Ureter (tissue), 1 donor: ENCODE measurements around the gene PPP1R12B. TPM values are rescaled to one million over a fixed set of nuclear protein-coding genes. Genes with fewer than 3 reads are reported as not detected.
"Not testable (repeated sequence)": the region's sequence is repeated elsewhere in the genome, so short reads cannot be mapped to it uniquely, and the experiment has no call there.

Source experiments
- DNase-seq: peaks from one replicate; pipeline ENCODE4 v3.0.0-alpha.2; 2020; ENCODE audit warnings: low spot score
- total RNA-seq: library from RNA; stranded (reverse); gene quantifications from one replicate; pipeline ENCODE4 v1.2.4, GENCODE V29; 2023
- donor health status: DM: yes; HTN: yes; CAD: no.

The PPP1R12B gene
- total RNA-seq, 1 donor from 2014 or later = 207 TPM

DNA sequence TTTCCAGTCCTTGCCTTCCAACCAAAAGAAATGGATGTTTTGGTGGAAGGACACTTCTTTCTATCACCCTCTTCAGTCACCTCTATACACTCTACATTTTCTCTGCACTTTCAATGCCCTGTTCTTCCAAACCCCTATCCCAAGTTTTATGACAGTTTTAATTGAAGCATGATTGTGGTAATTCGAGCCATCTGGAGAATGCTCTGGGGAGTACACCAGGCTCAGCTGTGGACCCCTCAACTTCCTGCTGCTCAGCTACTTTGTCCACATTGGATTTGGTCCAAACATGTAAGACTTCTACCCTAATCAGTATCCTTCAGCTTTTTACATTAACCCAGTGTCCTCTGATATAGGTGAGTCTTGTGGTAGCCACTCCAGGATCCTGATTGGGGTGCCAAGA lies 232.1 kb downstream of the PPP1R12B start:
- DNase-seq = no peak

DNA sequence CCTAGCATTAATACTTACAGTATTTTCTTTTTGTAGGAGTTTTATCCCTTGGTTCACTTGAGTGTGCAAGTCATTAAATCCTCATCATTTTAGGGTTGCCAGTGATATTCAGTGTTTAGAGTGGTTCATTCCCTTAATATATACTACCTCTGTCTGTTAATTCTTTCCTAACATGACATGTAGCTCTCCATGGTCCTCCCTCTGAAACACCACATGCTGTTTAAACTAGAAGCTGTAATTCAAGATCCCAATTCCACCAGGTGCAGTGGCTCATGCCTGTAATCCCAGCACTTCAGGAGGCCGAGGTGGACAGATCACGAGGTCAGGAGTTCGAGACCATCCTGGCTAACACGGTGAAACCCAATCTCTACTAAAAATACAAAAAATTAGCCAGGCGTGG lies 233.9 kb downstream of the PPP1R12B start:
- DNase-seq = not testable (repeated sequence)

DNA sequence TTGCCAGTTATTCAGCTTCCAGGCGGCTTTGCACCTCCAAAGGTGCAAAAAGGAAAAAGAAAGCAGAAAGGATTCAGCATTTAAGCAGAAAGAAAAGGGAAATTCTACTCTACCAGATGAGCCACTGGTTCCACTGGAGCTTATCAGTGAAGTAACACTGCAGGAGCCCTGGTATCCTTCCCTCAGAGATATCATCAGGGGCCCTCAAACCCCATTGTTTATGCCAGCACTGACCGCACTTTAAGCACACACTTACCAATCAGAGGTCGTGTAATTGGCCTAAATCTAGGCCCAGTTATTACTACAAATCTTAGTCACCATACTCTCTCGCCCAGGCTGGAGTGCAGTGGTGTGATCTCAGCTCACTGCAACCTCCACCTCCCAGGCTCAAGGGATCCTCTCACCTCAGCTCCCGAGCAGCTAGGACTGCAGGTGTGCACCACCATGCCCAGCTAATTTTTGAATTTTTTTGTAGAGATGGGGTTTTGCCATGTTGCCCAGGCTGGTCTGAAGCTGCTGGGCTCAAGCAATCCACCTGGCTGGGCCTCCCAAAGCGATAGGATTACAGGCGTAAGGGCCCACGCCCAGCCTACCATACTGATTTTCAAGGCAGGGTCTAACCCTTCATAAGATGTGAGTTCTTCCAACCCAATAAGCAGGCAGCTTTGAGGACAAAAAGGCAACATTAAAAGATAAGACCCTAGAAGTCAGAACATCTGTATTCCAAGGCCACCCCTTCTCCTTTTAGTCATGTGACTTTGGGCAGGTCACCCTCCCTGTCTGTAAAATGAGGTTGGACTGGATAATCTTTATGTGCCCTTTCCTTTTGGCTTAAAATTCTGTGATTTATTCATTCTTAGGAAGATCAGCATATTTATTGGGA lies 236.4 kb downstream of the PPP1R12B start:
- DNase-seq = no peak

DNA sequence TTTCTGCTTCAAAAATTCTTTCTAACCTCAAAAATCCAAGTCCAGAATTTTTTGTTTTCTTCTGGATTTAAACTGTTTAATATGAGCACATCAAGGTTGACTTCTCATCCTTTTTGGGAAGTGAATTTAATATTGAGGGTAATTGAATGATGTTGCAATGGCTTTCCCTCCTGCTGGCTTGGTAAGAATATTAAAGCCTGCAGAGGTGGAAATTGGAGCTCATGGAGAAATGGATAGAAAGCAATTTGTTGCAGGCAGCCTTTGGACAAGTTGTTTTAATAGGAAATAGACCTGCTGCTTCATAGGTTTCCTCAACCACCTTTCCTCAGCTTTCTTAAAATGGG lies 237.1 kb downstream of the PPP1R12B start:
- DNase-seq = no peak

DNA sequence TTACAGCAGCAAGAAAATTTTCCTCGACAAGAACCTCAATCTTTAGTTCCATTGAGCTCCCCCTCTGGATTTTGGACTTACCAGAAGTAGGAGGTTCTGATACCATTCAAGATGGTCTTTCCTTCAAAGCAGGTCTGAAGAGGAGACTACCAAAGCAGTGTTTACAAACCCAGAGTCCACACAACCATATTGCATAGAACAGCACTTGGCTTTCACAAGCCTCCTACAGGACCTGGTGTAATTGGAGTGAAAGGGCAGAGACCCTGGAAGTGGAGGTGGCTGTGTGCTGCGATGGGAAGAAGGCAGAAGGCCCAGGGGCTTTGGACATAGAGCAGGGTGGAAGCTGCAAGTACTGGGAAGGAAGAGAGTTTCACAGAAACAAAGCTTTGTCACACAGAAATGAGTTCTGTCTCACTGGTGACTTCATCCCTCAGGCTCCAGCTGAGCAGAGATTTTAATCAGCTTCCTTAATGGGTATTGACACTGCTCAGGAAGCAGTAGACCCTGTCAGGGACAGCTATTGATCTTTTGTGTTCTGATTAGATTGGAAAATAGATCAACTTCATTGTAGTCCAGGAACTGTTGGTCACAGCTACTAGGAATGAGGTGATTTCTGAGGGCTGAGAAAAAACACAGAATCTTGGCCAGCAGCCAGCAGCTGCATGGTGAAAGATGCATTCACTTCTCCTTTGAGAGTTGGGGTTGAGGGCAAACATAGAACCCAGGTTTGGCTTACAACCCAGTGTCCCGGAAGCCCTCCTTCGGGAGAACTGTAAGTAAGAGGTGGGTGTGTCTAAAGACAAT lies 237.7 kb downstream of the PPP1R12B start:
- DNase-seq = peak; percentile 69

DNA sequence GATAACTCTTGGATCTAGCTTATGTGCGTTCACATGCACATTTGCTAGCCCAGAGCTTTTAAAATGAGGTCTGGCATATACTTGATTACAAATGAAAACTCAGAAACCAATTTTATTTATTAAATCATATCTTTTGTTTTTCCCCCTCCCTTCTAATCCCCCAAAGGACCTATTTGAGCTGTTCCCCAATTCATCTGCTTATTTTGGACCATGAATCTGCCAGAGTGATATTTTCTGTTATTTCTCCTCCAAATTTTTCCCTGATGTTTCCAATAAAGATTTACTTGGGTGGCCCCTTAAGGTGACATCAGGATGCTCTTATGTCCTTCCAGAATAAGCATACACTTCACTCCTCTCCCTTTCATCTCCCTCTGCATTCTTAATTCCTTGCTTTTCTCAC lies 238.4 kb downstream of the PPP1R12B start:
- no peak for DNase-seq

DNA sequence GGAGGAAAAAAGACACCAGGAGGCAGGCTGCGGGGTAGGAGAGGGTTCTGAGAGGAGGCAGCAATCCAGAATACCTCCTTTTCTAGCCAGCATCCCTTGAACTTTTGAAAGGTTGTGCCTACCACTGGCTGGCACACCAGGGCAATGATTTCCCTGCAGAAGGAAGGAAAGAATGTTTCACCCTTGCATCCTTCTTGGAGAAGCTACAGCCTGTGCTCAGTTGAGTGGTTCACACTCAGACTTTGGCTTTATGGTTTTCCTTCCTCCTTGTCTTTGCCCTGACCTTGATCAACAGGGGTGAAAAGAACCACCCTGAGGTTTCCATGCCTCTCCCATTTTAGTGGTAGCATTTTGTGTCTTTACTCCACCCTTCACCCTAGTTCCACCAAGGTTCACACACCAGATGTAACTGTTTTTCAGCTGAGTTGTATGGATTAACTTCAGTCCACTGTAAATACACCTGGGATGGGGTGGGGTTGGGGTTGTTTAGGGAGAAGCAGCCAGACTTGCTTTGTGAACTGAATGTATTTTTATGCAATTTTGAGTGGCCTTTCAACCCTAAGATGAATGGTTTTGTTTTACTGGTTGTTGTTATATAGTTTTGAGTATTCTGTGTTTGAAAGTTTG lies 239.5 kb downstream of the PPP1R12B start:
- no peak for DNase-seq

DNA sequence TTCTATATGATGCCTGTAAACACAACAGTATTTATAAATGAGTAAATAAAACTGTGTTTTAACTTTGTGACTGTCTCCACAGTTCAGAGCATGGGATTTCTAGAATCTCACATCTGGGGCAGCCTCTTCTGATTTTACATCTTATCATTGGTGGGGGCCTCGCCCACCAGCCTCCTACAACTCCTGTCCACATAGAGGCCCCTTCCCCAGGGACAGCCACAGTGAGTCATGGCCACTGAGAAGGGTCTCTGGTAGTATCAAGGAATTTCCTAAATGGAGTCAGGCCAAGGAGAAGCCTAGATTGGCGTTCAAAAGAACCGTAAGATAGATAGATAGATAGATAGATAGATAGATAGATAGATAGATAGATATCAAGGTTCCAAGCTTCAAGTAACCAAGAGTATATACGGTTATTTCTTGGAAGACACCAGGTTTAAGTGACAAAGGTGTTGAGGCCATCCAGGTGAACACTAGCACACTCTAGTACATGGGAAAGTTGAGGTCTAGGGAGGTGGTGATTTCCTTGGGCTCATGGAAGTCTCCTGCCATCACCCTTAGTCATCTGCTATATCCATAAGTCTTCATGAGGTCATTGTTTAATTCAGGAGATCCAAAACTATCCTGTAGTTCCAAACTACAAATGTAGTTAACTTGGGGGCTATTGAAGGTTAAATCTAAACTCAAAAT lies 240.1 kb downstream of the PPP1R12B start:
- no peak for DNase-seq

DNA sequence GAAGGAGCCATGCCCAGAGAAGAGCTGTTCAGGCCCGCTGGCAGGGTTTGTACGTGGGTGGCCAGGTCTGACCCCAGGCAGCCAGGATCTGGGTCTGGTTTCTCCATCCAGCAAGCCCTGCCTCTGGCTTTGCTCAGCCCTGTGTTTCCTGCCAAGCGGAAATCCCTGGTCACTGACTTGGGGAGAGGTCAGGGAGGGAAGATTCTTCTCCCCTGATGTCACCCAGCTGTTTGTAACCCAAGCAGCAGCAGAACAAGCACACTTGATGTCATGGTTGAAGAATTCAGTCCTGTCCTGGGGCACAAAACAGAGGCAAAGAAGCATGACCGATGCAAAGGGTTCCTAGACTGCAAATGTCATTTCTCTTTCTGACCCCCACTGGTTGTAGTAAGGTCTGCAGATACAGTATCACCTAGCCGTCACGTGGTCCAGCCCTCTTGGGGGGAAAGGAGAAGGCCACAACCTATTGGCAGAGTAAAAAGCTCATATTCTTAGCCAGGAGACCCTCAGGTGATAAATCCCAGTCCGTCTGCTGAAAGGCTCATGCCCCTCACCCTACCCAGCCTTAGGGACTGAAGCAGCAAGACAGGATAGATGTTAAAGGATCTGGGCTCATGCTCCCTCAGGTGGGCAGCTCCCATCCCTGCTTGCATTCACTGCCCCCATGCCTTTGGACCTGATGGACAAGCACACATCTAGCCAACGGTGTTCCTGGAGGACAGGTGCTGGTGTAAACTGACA lies 240.9 kb downstream of the PPP1R12B start:
- peak; percentile 91 for DNase-seq

DNA sequence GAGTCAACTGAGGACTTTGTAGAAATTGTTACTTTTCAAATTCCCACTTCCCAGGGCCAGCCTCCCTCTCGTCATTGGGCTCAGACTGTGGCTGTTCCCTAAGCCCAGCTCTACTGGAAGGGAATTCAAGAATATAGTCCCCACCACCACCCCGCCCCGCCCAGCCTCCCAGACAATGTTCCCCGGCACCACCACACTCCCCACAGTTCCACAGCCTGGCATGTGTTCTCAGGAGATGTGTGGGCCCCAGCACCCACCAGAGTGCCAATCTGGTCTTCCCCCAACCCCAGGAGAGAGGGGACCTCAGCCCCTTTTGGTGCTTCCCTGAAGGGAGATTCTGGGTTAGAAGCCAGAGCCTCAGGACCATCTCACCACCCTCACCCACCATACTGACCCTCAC lies 241.6 kb downstream of the PPP1R12B start:
- no peak for DNase-seq

DNA sequence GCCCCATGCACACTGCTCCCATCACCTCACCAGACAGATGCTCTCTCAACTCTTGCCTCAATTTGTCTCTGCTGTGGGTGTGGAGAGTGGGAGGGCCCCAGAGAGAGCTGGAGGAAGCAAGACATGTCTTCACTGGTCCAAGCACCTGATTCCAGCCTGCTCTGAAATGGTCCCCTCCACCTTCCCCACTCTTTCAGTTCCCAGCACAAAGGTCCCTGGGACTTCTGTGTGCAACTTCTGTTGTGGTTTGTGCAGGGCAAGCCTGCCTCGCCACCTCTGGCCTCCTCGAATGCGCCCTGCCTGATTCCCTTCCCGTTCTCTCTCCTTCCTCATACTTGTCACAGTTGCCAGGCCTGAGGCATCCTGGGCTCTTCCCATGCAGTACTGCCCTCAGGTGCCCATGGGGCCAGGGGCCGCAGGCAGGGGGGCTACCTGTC lies 242.5 kb downstream of the PPP1R12B start:
- DNase-seq = peak; percentile 80

DNA sequence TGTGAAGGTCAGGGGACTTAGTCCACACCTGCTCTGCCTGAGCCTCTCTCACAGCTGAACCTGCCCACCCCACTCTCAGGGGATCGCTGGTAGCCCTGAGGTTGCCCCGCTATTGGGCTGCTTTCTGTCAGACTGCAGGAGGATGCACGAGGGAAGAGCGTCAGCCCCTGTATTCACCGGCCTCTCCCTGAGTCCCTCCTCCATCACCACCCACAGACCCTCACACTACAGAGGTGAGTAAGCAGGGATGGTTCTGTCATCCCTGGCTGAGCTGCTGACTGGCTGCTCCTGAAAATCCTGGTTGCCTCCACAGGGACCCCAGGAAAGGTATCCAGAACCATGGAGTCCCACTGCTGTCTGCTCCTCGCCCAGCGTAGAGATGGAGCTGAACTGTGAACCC lies 243.0 kb downstream of the PPP1R12B start:
- no peak for DNase-seq

DNA sequence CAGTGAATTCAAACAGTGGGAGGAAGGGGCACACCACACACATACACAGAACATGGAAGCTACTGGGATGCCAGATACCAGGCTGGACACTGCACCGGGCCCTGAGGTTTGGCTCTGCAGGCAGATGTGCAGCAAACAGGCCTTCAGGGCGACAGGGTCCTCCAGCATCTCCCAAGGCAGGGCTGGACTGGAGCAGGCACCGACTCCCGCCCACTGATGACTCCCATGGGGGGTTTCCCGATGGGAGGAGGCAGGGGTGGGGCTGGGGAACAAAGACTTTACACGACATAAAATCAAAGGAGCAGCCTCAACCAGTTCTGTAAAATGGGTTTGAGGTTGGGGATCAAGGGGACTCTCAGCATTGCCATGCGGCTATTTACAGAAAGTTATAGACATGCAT lies 243.6 kb downstream of the PPP1R12B start:
- DNase-seq = no peak

DNA sequence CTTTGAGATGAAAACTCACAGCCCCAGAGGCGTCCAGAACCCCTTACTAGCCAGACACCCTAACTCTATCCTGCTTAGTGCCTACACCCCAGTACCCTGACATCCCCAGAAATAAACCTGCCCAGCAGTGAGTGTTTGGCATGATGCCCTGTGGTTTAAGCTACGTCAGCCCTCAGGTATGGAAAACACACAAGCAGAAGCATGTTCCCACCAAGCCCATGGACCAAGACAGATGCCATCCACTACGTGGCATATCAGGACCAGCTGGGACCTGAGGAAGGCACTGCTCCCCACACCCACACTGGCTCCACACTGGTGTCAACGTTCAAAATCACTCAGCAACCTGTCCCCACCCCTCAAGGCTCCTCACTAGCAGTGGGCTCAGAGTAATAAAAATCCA lies 245.3 kb downstream of the PPP1R12B start:
- DNase-seq = peak; percentile 83

DNA sequence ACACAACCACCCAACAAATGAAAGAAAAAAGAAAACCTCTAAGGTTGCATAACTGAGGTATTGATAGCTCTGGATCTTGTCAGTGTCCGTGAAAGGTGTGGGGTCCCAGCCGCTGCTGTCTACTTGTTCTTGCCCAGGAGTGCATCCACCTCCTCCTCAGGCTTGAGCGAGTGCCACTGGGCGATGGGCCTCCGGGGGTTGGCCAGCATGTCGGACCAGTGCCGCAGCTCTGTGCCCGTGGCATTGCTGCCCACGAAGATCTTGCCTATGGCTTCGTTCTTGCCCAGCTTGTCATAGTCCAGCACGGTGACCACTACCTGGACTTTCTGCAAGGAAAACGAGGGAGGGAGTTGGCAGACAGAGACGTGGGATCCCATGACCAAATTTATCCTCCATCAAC lies 248.1 kb downstream of the PPP1R12B start:
- DNase-seq = no peak

DNA sequence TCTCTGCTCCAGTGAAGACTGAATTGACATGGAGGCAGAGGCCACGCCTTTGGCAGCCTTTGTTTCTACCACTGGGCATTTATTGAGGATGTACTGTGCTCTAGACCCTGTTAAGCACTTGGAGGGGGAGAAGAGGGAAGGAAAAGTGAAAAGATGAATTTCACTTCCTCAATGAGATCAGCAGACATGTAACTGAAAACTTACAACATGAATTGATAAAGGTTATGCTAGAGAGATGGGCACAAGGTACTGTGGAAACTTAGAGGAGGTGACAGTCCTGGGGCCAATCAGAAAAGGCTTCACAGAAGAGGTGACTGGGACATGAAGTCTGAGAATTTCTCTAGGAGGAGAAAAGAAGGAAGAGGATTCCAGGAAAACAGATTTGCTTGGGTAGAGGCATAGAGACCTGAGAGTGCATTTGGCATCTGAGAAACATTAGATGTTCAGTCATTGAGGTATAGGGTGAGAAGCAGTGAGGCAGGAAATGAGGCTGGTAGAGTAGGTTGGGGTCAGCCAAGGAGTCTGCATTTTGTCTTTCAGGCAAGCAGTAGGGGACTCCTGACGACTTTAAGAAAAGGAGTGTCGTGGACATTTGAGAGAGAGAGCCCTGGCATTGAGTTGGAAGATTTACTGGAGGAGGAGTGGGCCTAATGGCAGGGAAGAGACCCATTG lies 248.7 kb downstream of the PPP1R12B start:
- DNase-seq = no peak

DNA sequence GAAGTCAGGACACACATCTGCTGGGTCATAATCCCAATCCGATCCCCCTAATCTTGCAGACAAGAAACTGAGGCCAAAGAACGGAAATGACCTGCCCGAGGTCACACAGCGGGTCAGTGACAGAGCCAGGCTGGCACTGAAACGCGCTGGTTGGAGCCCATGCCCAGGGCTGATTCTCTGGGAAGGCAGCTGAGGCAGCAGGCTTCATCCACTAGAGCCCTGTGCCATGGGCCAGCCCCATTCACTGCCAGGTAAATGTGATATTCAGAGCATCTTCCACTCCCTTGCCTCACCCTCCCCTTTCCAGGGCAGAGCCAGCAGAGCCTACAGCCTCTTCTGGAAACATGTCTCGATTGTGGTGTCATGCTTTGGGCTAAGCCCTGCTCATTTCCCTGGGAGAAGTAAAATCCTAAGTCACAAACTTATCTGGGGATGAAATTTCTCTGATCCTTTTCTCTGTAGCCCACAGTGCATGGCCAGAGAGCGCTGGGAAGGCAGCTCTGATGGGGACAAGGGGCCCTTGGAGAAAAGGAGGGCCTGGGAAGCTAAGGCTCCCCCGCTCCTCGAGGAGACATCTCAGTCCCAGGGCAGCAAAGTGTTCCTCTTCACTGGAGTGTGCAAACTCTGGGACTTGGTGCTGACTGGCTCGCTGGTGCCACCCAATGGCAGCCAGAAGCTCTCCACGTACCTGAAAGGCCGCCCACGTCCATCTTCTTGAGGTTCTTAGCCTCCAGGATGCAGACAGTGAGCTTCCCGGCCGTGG lies 251.4 kb downstream of the PPP1R12B start:
- peak; percentile 77 for DNase-seq

DNA sequence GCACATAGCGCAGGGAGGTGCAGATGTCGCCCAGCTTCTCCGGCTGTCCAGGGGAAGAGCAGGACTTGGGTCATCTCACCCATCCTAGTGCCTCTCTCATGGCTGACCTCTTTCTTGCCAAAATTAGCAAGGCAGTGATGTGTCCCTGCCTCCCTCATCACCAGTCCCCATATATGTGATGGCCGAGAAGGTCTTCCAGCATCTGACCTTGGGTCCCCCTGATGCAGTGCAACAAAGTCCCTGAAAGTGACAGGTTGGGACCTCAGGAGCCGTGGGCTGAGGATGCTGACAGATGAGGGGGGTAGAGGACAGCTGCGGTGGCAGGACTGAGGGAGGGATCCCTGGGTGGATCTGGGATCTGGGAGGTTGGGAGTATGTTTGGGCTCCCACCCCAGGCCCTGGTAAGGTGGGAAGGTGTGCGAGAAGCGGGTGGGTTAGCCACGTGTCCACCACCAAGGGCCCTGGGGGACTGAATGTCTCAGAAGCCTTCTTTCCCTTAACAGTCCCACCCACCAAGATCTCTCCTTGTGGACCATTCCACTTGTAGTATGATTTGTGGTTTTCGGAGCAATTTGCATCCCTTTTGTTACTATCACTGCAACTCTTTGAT lies 252.0 kb downstream of the PPP1R12B start:
- DNase-seq = no peak

DNA sequence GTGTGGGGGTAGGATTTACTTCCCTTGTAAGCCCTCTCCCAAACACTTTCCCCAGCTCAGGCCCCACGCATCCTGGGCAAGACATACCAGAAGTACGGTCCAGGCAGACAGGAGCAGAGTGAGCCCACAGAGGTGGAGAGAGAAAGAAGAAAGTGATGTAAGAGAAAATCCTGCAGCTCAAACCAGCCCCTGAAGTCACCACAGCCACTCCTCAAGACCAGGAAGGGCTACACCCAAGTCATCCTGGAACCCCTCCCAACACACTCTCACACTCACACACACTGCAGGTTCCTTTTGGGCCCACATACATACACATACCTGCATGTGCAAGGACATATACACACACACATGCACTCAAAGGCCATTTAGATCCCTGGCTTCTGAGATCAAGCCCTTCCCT lies 254.9 kb downstream of the PPP1R12B start:
- DNase-seq = no peak
